ENCODE measurements around the gene RBMS3.

The RBMS3 gene

DNA sequence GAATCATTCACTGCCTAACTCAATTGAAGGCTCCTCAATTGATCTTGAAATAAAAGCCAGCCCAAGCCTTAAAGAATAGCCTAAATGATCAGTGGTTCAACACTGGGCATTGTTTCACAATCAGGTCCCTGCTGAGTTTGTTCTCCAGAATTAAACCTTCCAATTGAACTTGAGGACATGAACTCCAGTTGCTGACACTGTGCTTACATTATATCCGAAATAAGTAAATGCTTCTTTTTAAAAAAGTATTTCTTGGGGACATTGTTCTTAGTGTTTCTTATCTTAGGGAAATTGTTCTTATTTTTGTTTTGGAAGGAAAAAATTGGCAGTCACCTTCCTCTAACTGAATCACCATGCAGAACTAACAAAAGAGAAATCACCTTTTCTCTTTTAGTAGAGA is 450.2 kb downstream of the RBMS3 start:
- DNase-seq (ENCODE audit: low spot score), result no peak

DNA sequence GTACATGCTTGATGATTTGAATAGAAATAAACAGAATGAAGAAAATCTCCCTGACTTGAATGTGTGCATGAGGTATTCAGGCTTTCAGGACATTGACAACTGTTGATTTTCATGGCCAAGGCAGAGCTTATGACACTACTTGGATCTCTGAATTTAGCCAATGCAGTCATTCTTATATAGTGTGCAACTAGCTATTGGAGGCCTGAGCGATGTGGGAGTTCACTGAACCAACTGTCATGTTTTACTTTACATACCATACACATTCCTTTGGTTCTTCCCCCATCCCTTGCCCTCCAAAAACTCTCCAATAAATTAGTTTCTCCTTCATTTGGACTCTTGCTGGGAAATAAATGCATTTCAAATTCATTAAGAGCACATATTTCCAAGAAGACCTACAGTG is 460.4 kb downstream of the RBMS3 start:
- DNase-seq (ENCODE audit: low spot score), result no peak

DNA sequence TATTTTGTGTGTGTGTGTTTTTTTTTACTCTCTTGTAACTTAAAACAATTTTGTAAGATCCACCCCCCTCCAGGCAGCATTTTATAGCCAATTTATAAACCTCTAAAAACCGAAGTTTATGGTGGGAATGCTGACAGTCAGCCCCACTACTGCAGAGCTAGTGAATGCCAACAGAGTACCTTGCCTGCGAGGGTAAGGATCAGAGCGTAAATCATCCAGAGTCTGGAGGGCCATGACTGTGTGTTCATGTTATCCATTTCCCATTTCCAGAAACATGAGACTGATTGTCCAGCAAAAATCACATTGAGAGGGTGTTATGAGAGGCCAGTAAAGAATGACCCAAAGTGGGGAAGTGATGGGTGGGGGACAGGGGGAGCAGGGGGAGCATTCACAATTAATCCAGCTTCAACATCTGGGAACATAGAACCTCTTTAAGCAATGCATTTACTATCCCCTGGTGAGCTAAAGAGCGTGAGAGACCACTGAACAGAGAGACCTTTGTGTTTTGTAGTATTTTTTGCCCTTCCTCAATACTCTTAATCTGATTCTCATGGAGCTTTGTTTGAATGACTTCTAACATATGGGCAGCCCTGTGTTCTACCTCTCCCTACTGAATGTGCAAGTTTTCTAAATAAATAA is 464.5 kb downstream of the RBMS3 start:
- DNase-seq (ENCODE audit: low spot score), result no peak

DNA sequence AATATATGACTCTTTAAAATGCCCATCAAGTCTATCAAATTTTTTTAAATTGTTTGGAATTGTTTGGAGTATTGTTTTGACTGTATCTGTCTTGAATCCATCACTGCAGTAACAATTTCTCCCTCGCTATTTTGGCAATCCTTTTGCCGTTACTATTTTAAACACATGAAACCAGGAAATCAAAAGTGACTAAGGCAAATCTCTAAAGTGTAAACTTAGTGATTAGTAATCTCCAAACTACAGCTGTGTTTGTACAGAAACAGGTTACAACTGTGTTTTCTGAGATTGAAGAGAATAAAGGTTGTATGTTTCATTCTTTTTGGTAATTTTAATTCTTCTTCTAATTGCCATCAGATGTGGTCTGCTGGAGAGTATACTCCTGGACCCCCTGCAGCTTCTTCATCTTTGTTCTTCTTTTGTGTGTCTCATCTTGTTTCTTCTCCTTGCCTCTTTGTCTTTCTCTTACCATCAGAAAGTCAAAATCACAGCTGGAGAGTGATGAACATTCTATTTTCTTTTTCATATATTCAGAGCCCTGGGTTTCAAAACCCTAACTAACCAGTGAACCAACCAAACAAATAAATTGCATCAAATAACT is 465.4 kb downstream of the RBMS3 start:
- DNase-seq (ENCODE audit: low spot score), result no peak

DNA sequence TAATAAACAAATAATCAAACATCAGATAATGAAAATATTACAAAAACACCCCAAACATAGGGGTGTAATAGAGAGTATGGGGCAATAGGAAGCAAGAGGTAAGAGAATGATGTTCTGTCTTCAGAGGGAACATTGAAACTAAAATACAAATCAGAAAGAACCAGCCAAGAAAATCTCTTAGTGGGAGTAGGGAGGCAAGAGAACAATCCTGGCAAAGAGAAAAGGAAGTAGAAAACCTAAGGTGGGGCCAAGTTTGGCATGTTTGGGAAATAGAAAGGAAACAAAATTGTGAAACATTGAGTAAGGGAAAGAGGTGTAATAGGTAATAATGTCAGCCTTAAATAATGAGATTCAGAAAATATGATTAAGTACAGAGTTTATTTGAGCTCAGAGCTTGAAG is 467.1 kb downstream of the RBMS3 start:
- DNase-seq (ENCODE audit: low spot score), result no peak

DNA sequence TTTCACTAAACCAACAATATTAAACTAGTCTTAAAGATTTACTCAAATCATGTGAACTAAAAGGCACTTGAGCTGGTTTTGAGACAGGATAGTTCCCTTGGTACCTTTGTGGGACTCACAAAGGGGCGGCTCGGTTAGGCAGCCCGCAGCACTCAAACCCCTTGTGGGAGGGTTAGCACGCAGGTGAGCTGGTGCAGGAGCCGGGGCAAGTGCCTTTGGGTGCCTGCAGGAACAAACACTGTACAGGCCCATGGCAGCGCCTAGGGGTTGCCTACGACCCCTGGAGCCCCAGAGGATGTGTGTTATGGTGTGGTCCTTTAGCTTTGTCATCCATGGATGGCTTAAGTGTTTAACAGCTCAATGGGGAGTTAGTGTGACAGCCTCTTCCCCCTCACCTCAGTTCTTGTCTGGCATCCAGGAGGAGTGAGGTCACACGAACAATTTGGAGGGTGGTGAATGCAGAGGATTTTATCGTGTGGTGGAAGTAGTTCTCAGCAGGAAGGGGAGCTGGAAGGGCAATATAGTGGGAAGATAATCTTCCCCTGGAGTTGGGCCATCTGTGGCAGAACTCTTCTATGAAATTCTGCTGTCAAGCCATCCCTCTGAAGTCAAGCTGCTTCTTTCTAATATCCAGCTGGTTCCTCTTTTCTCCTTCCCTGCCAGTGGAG is 470.9 kb downstream of the RBMS3 start:
- DNase-seq (ENCODE audit: low spot score), result no peak

DNA sequence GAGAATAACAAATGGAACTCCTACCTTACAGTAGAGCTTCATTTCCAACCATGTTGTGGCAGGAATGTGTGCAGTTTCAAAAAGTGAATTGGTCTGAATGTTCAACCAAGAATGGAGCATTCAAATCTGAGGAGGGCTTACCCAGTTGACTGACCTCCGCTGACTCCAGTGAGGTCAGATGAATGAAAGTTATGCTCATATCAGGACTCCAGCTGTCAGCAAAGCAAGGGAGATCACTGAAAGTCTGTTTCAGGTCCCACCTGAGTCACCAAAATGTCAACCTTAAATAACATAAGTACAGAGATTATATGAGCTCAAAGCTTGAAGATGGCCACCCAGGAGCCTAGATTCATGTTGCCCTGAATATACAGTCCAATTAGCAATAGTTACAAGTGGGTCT is 473.5 kb downstream of the RBMS3 start:
- DNase-seq (ENCODE audit: low spot score), result no peak

DNA sequence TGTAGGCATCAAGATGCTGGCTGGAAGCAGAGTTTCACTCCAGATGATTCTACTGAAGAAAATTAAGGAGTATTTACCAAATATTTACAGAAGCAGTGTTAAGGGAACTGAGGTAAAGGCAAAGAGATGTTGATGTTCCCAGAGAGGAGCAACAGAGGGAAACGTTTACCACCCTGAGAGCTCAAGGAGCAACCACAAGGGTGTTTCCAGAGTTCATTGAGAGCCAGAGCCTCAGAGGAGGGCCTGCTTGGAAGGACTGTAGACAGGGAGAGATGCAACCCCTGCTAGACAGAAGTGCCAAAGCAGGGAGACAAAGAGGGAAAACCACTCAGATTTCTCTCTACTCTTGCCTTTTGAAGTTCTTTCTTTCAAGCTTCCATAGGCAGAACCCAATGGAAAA is 474.5 kb downstream of the RBMS3 start:
- no peak for DNase-seq (ENCODE audit: low spot score)

DNA sequence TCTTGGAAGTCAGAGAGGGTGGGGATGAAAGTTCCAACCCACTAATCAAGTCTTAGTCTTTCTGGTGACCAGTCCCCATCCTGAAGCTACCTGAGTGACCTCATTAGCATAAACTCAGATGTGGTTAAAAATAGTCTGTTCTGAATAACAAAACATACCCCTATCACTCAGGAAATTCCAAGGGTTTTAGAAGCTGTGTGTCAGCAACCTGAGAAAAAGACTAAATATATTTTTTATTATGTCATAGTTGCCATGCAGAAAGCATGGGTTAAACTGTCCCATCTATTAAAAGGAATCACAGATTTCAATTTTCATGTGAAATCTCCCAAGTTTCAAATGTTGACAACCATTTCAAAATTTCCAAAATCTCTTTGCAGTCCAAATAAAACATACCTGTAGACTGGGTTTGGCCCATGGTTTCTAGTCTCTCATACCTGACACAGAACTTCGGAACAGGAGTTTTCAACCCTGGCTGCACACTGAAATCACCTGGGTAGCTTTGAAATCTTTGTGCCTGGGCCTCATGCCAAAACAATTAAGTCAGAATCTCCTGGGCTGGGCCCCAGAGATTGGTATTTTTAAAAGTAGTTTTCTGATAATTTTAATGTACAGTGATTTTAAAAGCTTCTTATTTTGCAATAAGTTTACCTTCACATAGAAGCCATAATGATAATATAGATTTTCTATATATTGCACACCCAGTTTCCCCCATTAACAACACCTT is 476.3 kb downstream of the RBMS3 start:
- no peak for DNase-seq (ENCODE audit: low spot score)

DNA sequence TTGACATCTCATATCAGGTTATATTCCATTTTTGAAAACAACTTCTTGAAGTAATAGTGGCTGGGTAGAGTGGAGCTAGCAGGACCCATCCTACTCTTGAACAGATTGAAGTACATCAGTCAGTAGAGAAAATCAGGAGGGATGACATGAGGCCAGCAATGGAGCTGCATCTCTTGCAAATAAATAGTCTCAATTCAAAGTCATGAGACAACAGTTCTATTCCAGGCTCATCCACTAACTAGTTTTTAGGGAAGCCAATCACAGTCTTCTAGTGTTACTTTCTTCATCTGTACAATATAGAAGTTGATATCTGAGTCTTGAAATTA is 477.2 kb downstream of the RBMS3 start:
- DNase-seq (ENCODE audit: low spot score), result no peak

DNA sequence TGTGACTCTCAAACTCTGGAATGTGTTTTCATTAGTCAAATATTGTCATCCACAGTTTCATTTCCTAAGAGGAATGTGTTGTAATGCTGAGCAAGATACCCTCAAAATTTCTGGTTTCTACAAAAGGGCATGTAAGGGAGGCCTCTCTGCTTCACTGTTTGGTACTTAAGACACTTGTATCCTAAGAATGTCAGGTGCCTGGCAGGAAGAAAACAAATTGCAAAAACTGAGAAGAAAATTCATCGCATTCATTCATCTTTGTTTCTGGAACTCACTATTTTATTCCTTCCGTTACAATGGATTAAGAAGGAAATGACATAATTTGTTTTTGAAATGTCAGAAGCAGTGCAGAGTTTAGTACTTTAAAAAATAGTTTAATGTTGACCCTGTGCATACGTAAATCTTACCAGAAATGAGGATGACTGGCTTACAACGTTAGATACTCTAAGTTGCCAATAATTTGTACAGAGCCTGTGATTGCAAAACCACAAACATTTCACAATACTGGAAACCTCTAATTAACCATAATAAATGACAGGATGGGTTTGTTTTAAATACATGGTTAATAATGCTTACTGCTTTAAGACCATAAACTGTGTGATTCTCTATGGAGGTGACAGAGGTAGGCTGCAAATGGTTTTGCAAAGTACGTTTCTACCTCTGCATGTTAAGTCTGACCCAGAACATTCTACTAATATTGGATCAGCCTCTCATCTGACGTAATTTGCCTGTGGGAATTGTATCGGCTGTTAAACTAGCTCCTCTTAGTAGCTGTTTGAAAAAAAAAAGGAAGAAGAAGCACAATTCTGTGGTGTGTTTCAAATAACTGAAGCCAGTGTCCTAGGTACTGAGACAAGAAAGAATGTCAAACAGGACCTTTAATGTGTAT is 477.8 kb downstream of the RBMS3 start:
- no peak for DNase-seq (ENCODE audit: low spot score)

DNA sequence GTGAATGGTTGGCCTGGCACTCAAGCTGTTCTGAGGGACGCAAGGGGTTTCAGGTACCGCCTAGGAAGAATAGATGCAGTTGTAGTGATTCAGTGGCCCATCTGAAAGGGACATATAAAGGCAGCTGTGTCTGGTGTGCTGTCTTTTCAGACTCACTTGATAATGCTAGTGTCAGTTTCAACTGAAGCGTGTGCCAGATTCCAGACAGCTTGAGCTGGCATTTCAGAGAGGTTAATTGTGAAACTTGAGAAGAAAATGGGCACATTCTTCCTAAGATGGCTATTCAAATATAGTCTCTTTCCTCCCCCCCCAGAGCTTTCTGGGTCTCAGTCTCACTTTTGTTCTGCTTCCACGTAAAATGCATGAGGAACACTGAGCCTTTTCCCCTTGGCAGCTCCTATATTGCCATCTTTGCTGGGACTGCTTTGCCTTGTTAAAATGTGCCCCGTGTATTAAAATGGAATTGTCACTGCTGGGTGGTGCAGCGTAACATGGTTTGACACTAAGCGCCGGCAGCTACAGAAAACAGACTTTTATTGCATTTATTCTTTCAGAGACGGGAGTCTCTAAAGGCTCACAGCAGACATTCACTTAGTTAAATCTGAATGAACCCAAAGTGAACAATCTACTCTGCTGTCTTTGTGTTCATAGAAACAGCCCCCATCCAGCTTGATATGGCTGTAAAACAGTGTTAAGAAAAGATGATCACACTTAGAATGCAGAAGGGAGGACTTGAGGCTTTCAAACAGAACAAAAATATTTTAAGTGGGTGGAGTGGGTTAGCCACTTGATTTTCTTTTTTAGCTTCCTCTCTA is 478.7 kb downstream of the RBMS3 start:
- DNase-seq (ENCODE audit: low spot score), result no peak

DNA sequence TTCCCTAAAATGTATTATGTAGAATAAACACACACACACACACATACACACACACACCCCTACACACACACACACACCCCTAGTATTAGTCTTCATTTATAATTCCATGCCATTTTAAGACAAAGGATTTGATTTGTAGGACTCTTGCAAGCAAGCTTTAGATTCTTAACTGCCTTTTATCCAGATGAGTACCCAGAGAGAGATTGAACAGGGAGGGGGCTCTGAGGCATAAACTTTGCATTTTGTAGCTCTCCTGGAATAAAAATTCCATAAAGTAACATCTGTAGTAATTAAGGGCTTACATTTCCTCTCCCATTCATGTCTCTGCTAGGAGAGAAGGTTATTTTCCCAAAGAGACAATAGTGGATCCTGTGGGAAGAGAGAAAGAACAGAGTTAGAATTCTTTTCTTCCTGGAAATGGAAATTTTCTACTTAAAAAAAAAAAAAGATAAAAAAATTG is 479.4 kb downstream of the RBMS3 start:
- DNase-seq (ENCODE audit: low spot score), result no peak

DNA sequence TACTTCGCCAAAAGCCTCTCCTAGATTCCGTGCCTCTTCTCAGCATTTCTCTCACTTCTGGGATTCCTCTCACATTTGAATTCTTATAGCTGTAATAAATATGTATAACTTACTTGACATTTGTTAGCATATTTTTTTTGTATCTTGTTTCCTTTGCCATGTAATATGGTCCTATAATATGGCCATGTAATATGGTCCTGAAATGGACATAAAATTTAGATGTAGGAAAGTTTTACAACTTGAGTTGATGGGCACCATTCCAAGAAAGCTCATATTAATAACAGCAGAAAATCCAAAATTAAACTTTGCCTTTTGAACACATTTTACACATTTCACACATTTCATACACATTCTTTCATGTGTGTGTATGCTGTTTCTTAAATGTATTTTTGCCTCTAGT is 480.6 kb downstream of the RBMS3 start:
- no peak for DNase-seq (ENCODE audit: low spot score)

DNA sequence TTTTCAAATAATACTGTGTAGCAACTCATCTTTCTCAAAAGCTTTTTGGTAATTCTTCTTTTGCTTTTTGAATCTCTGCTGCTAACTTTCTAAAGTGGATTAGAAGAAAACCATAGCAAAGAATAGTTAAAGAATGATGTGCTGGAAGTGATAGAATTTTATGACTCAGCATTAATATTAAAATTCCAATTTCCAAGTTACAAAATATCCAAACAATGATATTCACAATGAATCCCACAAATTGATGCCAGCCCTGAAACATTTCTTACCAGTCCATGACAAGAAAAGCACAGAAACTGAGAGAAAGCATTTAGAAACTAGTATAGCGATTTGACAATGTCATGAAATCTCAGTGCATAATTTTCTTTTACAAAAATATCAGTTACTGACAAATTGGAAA is 482.2 kb downstream of the RBMS3 start:
- DNase-seq (ENCODE audit: low spot score), result no peak

DNA sequence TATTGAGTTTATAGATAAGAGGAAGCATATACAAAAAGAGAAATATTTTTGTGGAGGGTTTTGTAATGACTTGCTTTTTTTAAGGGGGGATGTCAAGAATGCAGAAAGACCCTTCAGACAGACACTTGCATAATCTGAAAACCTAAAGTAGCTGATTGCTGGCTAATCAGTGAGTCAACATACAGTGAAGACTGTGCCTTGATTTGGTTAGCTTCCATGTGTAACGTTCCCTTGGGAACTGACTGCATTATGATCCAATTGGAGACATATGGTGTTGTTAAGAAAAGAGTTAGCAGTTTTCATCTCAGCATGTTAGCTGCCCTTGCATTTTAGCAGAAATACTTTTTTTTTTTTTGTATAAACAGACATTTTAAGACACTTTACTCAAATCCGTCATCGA is 483.2 kb downstream of the RBMS3 start:
- DNase-seq (ENCODE audit: low spot score), result peak; percentile 48

DNA sequence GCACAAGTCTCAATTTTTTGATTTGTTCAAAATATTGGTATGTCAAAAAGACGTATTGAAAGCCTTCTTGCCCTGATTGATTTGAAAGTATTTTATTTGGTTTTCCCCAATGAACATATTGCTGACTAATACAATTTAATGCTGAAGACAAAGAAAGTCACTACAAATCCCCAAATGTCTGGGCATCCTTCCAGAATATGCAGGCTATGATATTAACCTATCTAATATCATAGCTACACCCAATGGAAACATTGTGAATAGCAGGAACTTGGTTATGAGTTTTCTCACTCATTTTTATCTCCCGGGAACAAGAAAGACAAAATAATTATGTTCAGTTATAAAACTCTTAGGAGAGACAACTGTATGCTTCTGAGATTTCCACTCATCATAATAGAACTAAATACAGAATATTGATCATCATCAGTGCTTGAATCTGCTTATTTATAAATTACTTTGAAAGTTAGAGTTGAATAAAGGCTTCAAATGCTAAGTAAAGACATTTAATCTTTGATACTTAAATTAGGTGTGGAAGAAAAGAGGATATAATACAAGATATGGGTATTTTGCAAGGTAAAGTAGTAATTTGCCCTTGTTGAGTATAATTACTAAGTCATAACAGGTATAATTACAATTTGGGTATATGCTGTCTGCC is 483.9 kb downstream of the RBMS3 start:
- DNase-seq (ENCODE audit: low spot score), result peak; percentile 54

DNA sequence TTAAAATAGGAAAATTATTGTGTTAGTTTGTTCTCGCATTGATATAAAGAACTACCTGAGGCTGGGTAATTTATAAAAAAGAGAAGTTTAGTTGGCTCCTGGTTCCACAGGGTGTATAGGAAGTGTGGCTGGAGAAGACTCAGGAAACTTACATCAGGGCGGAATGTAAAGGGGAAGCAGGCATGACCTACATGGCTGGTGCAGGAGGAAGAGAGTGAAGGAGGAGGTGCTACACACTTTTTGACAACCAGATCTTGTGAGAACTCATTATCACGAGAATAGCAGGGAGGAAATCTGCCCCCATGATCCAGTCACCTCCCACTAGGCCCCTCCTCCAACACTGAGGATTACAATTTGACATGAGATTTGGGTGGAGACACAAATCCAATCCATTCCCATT is 490.7 kb downstream of the RBMS3 start:
- no peak for DNase-seq (ENCODE audit: low spot score)

DNA sequence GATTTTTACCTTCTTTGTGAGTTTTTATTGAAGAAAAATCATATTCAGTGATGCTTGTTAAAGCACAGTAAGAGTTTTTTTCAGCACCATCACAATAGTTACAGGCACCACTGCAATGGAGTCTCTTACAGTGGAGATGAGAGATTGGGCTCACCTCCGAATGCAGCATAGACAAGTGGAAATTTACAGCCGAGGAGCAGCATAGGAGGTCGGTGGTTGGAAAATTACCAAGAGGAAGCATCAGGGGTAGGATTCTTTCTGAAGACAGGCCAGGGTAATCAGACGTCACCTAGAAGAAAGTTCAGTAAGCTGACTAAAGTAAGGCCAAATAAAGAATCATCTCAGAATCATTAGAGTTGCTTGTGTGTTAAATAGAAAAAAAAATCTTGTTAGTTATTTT is 491.6 kb downstream of the RBMS3 start:
- no peak for DNase-seq (ENCODE audit: low spot score)

DNA sequence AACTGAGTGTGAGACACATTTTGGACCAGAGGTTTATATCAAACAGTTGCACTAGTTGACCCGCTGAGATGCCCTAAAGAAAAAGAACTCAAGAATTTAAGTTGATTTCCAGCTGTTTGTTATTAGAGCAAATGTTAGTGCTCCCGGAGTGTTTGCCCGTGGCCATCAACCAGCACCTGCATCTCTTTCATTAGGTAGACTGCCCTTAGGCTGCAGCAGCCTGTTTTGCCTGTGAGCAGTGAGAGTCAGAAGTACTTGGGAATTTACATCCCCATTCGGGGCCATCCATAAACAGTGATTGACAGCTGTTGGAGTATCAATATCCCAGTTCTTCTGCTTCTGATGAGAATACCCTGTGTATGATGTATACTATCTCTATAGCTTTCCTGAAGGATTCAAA is 492.6 kb downstream of the RBMS3 start:
- no peak for DNase-seq (ENCODE audit: low spot score)

DNA sequence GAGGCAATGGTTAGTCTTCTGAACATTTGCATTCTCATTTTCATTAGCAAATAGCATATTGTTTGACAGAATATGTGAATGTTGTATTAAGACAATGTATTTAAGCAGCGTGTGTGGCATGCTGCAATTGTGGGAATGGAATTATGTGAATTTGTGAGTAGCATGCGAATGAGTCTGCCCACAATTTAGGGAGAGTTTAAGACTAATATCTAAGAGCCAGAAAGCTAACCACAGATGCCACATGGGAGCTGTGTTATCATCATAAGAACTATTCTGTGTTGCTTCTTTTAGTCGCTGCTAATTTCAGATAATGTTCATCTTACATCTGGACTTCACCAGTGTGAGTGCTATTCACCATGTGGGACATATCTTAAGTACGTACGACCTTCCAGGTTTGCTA is 494.5 kb downstream of the RBMS3 start:
- no peak for DNase-seq (ENCODE audit: low spot score)

All from Ammon's horn (tissue), 1 donor.